Embryonic facial prominence (tissue), 1 donor: ENCODE data around the gene OGFOD2.

Experiments used
- DNase-seq: peaks from one replicate; pipeline ENCODE4 v3.0.0-alpha.2; 2016; ENCODE audit errors: extremely low spot score

The OGFOD2 gene

DNA sequence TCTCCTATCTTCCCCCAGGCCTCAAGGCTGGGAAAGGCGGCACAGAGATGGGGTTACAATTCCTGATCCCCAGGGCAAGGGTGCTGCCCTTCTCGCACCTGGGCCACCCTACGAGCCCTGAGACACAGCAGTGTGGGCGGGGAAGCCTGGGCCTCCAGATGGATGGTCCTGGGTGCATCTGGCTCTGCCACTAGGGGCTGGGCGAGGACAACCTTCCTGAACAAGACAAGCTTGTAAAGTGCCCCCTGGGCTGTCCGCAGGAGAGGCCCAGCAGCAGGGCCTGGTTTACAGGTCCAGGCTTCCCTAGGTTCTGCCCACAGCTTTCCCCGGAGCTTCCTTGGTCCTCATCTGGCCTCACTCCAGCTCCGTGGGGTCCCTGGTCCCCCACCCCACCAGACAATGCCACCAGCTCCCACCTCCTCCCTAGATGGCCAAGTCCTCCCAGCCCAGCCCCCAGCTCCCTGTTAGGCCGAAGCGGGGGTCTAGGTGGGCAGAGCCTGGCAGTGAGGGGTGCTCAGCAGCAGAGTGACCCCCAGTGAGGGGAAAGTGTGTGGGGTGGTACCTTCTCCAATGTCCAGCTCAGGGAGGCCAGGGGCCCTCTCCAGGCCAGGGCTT, 14.3 kb downstream of the OGFOD2 start:
- DNase-seq = no peak

DNA sequence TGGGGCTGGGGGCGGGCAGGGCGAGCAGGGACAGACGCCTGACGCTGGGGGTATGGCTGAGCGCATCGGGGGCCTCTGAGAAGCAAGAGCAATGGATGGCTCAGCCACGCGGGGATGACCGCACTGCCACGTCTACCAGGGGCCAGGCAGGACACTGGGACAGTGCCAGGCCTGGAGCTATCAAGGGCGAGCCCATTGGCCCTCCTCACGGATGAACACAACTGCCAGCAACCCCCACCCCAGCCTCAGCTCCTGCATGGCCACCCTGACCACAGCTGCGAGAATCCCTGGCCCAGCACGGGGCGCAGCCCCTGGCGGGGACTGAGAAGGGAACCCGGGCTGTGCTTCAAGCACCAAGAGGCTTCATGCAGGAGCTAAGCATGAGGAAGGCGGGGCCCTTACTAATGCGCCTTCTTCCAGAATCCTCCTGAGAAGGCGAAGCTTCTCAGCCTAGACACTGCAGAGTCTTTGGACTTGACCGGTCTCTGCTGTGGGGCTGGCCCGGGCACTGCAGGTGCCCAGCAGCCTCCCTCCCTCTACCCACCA, 14.9 kb downstream of the OGFOD2 start:
- DNase-seq = no peak

DNA sequence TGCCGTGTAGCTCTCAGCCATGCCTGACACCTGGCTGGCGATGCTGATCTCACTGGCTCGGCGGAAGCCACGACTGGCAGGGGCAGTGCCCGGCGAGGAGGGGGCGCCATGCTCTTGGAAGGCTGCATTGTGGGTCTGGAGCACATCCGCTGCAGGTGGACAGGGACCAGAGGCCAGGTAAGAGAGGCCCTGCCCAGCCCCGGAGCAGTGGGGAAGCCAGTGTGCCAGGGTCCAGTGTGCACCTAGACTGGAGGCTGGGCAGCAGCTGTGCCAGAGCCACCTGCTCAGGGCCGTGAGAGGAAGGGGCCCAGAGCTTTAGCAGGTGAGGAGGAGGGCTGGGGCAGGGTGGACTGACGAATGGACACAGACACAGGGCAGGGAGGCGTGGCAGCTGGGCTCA, 15.5 kb downstream of the OGFOD2 start:
- no peak for DNase-seq

DNA sequence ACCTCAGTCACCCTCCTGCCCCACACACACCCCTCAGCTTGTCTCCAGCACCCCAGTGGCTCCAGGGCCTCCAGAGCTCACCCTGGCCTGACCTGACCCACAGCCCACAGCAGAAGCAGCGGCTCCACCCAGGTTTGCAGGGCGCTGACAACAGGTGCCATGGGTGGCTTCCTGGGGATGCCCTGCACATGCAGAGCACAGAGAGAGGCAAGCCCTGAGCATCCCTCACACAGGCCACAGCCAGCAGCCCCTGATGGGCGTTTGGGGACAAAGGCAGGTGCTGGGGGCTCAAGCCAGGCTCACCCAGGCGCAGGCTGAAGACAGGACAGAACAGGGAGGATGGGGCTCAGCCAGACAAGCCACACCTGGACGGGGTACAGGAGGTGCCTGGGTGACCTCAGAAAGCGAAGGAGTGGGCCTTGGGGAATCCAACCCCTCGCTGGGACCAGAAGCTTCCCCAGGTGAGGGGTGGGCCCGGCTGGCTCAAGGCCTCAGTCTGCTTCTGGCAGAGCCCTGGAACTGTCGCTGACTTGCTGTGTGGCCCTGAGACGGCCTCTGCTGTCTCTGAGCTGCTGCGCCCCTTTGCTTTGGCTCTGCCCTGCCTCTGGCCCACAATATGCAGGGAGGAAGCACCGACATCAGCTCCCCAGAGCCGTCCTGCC, 16.0 kb downstream of the OGFOD2 start:
- no peak for DNase-seq

DNA sequence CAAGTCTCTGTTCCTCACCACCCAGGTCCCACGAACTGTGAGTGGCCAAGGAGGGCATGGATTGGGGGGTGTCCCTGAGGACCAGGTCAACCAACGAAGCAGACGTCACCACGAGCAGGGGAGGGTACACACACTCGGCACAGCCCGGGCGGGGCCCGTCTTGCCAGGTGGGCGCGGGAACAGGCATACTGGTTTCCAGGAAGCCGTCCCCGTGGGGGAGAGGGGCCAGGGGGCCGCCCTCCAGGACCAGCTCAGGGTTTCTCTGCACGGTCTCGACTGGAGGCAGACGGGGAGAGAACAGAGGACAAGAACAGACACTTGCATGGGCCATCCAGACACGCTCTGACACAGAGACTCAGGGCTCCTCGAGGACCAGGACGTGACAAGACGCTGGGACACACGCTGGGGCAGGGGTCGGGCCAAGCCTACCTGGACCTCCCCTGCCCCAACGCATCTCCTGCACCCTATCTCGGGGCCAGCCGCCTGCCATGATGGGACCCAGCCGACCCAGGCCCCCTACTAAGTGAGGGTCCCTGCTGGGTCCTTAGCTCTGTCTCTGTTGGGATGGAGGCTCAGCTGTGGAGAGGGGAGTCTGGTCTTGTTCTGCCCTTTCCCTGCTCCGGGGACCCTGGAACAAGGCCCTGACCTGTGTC, 16.7 kb downstream of the OGFOD2 start:
- no peak for DNase-seq

DNA sequence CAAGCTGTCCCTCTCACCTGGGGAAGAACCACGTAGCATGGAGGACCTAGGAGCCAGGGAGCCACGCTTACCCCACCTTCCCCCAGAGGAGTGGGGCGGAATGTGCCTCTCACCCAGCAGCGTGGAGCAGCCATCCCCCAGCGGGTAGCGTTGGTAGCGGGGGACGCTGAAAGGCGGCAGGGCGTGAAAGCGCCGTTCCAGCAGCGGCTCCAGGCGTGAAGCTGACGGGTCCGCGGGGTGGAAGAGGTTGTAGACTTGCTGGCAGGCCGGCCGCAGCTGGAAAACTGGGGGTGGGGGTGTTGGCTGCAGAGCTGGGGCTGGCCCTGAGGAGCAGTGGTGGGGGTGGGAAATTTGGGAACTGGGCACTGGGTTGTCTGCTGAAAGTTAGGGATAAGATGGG, 17.3 kb downstream of the OGFOD2 start:
- DNase-seq = no peak

DNA sequence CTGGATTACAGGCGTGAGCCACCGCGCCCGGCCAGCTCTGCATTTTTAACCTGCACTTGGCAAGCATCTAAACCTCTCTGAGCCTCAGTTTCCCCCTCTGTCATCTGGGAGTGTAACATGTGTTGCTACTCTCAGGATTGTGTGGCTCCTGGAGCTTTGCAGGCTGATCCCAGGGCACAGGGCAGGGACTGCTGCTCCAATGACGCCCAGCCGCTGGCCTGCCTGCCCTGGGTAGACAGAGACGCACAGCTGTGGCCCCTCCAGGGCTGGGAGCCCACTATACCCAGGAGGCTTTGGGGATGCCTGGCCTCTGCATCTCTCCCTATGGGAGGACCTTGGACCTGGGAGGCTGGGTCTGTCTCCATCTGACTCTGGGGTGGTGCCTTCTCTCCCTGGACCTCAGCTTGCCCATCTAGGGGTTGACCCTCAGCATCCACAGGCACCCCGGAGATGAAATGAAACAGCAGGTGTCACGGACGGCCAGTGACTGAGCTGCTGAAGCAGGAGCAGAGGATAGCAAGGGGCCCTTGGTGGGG, 19.2 kb downstream of the OGFOD2 start:
- DNase-seq = no peak

DNA sequence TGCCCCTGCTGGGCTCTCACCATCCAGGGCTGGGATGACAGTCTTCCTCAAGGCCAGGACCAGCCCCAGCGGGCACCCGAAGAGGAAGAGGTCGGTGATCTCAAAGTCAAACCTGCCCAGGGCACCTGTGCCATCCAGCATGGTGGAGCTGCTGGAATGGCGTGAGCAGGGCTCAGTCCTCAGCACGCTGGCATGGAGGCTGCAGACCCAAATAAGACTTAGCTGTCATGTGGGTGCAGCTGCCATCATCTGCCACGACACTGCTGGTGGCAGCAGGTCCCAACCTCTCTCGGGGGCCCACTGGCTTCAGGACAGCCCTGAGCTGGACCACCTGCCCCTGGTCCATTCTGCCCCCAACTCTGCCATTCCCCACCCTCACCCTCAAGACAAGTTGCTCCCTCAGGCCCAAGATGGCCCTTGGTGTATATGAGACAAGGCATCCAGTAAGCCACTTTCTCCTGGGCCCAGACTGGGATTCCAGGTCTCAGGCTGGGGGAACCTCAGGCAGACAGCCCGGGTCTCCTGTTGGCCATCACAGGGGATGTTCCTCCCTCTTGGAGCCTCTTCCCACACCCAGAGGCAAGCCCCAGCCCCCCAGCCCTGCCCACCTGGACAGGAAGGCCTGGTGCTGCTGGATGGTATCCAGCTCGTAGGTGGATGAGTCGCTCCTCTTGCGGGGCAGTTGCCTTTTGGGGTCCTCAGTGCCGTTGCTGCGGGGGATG, 19.9 kb downstream of the OGFOD2 start:
- no peak for DNase-seq

DNA sequence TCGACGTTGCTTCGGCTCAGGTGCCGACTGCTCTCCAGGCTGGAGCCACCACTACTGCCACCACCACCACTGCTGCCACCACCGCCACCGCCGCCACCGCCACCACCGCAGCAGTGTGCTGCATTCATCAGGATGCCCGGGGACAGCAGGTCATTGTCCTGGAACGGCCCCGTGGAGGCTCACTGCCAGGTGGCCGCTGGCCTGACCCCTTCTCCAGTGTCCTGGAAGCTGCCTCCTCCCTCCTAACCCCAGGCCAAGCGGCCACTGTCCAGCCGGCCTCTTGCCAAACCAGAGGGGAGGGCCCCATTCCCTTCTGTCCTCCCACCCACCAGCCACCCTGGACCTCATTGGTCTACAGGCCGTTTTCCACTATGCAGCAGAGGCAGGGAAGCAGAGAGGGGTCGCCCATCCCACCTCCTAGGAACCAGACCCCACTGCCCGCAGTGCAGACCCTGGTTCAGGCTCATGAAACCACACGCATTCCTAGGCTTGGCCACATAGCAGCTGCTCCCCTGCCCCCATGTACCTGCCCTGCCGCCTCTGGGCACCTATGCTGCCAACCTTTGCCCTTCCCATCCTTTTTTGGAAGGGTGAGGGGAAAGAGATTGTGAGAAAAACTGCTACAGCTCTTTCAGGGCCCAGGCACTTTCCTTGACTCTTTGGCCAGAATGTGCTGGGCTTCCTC, 20.6 kb downstream of the OGFOD2 start:
- DNase-seq = no peak

DNA sequence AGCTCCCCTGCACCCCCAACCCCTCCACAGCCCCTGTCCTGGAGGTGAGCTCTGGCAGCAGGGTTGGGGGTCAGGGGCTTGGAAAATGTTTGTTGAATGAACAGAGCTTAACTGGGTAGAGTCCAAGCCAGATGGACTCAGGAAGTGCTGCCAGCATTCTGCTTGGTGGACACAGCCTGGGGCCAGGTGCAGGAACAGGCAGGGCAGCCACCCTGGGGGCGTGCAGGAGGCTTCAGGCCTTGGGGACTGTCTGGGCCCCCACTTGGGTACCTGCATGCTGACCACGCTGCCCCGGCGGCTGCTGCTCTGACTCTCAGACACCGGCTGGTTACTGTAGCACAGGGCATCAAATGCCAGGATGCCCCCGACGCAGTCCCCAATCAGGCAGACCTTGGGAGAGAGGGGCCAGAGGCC, 21.2 kb downstream of the OGFOD2 start:
- no peak for DNase-seq

DNA sequence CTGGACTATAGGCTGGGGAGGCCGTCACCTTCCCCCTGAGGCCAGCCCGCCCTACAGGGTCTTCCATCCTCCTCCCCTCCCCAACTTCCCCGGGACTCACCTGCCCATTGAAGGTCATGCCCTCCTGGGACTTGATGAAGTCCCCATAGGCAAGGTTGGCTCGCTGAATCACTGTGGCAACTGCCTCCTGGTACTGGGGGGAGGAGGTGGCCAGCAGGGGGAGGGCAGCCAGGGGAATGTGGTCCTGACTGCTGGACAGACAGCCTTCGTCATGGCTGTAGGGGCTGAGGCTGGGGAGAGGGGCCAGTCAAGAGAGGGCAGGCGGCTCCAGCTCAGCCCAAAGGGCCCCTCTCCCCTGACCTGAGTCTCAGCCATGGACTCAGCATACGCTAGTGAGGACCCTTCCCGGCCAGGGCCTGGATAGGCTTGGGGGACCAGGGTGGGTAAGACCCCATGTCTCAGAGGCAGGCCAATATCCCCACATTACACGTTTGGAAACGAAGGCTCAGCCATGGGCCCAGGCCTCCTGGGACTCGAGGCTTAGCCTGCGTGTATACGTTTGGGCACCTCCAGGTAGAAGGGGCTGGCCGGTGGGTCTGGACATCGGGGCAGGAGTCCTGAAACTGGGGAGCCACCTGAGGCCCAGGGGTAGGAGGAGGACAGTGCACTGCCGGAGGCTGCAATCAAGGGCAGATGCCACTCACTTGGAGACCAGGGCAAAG, 21.7 kb downstream of the OGFOD2 start:
- DNase-seq = no peak

DNA sequence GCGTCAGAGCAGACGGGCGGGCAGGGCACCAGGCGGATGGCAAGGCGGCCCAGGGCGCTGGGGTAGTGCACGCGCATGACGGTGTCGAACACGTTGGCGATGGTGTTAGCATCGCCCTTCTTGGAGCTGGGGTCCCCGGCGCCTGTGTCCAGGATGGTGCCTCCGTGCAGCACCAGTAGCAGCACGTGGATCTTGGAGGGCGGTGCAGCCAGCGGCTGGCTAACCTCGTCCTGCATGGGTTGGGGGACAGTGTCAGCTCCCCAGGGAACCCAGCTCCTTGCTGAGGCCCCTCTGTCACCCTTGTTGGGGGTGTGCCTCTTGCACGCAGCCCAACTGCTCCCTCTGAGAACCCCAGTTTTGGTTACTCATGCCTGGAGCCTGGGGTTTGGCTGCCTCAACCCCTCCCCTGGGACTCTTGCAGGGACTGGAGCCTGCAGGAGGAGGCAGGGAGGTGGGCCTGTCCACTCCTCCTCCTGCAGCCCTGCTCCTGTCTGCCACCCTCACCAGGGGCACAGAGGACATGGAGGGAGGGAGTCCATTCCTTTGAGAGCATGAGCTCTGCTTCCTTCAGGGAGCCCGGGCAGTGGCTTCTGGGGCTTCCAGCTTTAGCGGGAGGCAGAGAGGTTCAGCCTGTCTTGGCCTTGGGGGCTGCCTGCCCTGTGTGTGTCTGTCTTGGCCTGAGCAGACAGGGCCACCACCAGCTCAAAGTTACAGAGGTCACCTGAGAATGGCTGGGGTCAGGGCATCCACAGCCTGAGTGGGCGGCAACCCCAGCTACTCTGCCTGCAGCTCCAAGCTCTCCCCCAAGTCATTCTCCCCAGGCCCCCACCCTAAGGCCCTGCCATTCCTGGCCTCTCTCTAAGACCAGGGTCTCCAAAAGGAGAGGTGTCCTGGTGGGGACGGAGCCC, 22.6 kb downstream of the OGFOD2 start:
- DNase-seq = no peak

DNA sequence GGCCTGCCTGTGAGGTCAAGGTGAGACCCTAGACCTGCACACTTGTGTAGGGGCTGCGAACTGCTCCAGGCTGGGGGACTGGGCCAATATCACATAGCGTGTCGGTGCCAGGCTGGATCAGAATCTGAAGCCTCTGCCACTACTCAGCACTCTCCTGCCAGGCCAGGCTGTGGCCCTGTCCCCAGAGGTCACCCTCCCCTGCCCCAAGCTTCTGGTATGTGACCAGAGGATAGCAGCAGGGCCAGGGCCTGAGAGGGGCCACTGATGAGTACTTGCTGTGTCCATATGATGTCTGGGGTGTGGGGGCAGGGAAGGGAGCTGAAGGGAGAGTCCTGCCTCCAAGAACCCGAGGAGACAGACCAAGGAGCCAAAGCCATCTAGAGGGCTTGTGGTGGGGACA, 23.3 kb downstream of the OGFOD2 start:
- DNase-seq = no peak

DNA sequence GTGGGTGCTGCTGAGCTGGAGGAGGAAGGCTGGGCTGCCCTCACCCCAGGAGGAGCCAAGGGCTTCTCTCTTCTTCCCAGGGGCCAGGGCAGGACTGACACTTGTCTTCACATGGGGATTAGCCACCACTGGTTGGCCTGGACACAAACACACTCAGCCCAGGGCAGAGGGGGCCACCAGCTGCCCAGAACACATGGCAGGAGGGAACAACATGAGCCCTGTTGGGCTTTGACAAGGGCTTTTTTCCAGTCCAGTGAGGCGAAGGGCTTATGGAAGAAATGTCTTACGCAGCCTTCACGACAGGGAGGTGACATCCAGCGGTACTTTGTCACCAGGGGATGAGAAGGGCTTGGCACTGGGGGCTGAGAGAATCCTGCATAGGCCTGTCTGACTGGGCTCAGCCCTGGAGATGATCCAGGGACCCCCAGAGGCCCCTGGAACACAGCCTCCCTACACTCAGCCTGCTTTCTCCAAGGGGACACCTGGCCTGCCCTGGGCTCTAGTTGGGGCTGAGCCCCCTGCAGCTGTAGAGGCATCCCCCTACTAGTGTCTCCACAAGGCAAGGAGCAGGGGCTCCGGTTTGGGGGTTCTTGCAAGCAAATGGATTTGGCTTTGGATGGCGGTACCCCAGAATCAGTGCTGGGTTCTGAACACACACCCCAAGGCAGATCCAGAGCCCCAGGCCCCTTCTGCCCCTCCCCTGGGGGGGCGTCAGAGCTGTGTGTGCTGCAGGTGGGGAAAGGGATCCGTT, 24.3 kb downstream of the OGFOD2 start:
- no peak for DNase-seq

DNA sequence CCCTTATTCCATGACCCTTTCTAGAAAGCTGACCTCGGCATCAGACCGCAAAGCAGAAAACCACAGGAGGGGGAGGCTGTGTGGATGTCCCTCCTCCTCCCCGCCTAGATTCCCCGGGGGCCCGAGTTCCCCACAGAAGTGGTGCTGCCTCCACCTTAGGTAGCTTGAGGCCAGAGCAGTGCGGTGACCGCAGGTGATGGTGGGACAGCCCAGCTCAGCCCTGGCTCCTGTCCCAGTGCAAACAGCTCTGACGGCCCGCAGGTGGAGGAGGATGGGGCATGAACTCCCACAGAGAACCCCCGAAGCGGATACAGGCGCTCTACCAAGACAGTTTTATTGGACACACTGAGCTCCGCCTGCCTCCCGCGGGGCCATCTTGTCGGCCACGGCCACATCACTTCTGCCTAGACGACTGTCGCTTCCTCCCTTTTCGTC, 25.0 kb downstream of the OGFOD2 start:
- no peak for DNase-seq

DNA sequence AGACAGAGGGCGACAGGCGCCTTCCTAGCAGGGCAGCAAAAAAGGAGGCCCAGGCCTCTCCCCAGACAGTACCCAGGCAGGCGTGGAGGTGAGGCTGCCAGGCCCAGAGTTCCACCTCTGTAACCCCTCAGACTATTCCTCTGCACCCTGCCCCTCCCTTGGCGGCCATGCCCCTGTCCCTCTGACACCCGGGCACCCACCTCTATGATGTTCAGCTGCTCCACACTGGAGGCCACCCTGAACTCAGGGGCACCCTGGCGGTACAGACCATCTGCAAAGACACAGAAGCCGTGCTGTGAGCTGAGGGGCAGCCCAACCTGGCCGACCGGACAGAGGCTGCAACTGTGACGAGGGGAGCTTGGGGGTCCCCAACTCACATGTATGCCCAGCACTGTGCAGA, 25.5 kb downstream of the OGFOD2 start:
- DNase-seq = no peak

DNA sequence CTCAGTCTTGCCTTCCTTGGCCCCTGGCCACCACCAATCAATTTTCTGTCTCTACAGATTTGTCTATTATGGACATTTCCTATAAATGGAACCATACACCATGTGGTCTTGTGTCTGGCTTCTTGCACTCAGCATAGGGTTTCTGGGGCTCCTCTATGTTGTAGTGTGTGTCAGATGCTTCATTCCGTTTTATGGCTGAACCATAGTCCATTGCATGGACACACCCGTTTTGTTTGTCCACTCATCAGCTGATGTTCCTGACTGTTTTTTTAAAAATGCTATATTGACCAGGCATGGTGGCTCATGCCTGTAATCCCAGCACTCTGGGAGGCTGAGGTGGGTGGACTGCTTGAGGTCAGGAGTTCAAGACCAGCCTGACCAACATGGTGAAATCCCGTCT, 26.4 kb downstream of the OGFOD2 start:
- no peak for DNase-seq

DNA sequence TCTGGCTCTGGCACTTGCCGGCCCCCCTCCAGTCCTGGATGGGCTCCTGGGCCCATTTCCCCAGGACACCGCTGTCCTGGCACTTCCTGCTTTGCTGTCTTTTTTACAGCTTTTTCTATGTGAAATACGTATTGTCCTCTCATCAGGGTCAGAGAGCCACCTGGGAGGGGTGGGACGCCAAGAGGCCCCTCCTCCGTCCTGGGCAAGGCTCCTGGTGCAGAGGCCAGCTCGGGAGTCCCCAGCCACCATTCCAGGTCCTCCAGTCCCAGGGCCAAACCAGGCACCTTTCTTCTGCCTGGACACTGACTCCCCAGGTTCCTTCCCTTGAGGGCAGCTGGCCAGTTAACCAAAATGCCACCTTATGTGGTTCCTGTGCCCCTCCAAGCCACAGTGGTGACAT, 28.2 kb downstream of the OGFOD2 start:
- DNase-seq = no peak

DNA sequence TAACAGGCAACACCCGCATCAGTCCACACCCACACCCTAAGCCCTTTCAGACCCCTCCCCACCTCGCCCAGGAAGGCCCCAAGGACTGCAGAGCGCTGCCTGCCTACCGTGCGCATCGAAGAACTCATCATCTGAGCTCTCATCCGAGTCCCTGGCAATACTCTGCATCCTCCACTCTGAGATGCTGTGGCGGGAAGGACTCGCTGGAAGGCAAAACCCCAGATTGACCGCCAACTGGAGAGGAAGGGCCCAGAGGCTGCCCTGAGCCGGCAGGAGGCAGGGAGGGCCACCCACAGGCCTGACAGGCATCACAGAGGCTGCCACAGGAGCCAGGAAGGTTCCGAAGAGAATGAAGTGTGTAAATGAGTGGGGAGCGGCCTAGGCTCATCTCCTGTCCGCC, 29.2 kb downstream of the OGFOD2 start:
- no peak for DNase-seq
